HG03064 (cell line): ENCODE measurements around the gene RASAL1.

Experiments
- ATAC-seq: cut with Tn5 transposase; IDR thresholded peaks from one replicate; pipeline ENCODE4 v1.9.1; 2021; ENCODE audit warnings: low read depth; ENCODE audit not compliant: unreplicated experiment

Gene RASAL1

GRCh38 chr12:113099364-113099763 is 36.2 kb downstream of the RASAL1 start:
- ATAC-seq, result no peak

DNA sequence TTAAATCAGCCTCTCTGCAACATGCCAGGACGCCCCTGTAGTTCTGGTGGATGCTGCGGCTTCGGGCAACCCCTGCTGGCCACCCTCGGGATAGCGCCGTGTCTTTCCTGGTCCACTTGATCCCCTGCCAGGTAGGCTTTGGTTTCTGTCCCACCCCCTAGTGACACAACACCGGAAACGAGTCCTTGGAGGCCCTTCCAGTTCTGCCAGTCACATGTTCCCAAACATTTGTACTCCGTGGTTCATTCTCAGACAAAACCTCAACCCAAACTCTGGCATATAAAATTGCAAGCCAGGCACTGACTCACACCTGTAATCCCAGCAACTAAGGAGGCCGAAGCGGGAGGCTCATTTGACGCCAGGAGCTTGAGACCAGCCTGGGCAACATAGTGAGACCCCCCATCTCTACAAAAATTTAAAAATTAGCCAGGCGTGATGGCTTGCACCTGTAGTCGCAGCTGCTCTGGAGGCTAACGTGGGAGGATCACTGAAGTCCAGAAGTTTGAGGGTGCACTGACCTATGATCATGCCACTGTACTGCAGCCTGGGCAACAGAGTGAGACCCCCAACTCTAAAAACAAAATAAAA is 37.0 kb downstream of the RASAL1 start:
- ATAC-seq, result no peak

DNA sequence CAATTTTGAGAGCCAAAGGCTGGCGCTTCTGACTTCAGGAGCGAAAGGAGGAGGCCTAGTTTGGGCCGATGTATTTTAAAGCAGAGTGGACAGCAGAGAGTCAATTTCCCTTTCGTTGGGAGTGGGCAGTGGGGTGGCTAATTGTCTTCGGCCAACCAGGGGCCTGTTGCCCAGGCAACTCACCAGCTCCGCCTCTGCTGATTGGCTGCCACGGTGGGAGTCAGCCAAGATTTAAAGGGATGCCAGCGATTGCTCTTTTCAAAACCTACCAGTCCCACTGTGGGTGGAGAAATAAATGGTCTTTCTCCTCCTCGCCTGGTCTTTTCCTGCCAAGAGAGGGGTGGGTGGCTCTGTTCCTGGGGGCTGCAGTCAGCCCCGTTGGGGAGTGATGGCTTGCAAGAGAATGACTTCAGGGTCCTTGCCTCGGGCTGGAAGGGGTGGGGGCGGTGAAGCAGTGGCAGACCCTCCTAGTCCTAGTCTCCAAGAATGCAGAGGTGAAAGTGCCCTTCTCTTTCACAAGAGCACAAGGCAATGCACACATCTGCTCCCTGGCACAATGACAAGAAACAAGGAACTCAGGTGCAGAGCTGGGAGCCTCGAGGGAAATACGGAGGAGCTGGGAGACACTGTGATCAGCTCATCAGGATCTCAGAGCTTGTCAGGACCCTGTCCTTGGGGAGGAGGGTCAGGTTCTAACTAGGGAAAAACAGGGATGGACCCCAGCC is 37.7 kb downstream of the RASAL1 start:
- ATAC-seq, result no peak

GRCh38 chr12:113096675-113097461 is 38.7 kb downstream of the RASAL1 start:
- ATAC-seq, result no peak

DNA sequence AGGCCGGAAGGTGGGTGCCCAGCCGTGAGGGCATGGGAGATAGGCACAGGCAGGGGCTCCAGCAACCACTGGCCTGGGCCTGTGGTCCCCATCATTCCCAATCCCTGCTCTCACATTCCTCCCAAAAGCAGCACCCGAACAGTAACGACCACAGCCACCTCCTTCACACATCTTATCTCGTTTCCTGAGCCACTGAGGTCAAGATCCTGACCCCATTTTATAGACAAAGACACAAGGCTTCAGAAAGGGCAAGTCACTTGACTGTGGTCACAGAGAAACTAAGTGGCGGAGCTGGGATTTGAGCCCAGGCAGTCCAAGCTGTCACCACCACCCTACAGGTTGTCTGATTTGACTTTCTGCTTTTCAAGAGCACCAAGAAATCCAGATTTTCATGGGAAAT is 40.2 kb downstream of the RASAL1 start:
- ATAC-seq, result no peak

- no peak for ATAC-seq
Measured at GRCh38 chr12:113094738-113095137, 40.8 kb downstream of the RASAL1 start.

DNA sequence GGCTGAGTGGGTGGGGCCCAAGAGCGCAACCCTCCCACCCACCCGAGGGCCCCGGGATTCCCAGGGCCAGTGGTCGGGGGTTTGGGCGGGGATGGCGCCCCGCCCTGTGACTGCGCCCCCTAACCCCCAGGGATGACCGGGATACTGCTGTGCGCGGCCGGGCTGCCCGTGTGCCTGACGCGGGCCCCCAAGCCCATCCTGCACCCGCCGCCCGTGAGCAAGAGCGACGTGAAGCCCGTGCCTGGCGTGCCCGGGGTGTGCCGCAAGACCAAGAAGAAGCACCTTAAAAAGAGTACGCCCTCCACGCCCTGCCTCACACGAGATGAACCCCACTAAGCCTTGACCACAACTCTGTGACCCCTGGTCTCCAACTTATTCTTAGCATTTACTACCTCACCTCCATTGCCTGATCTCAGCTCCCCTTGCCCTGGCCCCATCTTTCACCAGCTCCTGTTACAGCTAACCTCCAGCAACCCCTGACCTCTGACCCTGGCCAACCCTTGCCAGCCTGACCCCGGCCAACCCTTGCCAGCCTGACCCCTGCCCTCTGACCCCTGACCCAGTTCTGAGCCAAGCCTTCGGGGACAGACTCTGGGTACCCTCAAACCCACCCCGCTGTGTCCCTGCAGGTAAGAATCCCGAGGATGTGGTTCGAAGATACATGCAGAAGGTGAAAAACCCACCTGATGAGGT is 42.0 kb downstream of the RASAL1 start:
- ATAC-seq, result no peak

GRCh38 chr12:113092607-113093408 is 42.8 kb downstream of the RASAL1 start:
- ATAC-seq, result no peak

GRCh38 chr12:113091506-113091905 is 44.1 kb downstream of the RASAL1 start:
- ATAC-seq, result no peak

DNA sequence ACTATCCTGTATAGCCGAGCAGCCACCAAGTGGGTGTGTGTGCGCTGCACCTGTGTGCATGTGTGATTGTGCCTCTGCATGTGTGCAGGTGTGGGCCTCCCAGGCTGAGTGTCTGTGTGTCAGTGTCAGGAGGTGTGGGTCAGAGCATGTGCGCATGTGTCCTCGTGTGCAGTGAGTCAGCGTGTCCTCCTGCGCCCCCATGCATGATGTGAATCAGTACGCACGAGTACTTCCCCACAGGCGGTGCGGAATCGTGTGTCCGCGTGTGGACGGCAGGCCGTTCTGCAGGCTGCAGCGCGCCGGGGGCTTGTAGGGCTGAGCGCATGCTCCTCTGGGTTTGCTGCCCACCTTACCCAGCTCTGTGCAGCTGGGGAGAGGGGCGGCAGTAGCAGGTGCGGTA is 44.8 kb downstream of the RASAL1 start:
- ATAC-seq, result no peak

- no peak for ATAC-seq
Measured at GRCh38 chr12:113089839-113090238, 45.7 kb downstream of the RASAL1 start.

DNA sequence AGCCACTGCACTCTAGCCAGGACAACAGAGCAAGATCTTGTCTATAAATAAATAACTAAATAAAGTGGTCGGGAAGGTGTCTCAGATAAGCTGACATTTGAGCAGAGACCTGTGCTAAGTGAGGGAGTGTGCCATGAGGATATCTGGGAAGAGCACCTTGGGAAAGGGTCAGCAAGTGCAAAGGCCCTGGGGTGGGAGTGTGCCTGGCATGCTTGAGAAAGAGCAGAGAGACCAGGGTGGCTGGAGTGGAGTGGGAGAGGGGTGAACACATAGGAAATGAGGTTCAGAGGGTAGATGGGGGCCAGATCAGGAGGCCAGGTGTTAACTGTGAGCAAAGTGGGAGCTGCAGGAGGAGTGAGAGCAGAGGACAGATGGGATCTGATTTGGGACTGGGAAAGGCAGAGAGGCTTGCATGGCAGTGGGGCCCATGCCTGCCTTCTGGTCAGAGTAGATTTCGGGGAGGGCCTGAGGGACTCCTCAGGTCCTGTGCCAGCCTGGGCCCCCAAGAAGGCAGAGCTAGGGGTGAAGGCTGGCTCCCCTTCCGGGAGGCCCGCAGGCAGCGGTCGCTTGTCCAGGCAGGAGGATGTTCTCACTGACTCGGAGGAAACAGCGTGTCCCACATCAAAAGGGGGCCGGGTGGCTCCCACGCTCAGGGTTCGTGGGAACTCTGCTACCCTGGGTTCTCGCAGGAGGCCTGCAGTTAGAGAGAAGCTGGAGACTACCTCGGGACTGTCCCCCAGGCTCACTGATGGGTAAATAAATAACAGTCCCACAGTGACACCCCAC is 46.4 kb downstream of the RASAL1 start:
- no peak for ATAC-seq

GRCh38 chr12:113088037-113088436 is 47.5 kb downstream of the RASAL1 start:
- no peak for ATAC-seq

DNA sequence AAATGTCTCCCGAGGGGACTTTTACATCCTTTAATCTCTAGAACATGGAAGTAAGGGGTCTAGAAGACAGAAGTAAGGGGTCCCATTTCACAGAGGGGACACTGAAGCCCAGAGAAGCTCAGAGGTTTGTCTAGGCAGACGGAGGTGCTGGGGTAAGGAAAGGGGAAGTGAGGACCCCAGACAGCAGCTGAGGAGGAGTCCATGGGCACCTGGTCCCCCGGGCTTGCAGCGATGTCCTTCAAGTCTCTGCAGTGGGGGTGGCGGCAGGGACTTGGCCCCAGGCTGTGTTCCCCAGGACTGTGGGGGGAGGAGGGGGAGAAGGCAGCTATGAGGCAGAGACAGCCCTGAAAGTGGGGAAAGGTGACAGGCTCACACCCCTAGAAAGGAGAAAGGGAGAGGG is 48.4 kb downstream of the RASAL1 start:
- ATAC-seq, result no peak

DNA sequence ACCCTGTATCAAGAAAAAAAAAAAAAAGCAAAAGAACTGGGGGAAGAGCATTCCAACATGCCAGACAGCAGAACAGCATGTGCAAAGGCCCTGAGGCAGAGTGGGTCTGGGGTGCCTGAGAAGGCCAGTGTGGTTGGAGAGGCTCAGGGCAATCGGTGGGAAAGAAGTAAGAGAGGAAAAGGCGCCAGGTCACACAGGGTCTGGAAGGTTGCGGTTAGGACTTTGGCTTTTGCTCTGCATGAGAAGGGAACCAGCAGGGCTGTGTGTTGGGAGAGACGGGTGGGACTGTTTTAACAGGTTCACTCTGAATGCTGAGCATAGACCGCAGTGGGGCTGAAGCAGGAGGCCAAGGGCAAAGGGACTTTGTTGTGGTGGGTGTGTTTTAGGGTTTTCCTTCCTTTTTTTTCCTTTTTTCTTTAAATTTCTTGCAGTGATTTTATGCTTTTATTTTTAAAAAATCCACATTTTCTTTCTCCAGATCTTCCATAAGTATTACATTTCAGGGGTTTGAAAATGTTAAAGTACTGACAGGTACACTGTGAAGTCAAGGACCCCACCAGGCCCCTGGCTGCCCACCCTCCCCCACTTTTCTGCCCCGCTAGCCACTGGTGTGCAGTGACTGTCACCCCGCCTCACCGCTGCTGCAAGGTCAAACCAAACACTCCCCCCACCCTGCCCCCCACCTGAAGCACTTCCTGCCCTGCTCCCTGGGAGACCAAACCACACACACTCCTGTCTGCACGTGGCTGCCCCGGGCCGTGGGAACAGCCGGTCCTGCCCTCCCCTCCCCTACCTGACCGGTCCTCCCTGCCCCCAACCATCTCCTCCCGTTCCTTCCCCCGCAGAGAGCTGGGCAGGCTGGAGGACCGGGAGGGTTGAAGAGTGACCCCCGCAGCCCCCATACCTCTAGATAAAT is 49.1 kb downstream of the RASAL1 start:
- ATAC-seq, result no peak

- ATAC-seq, result no peak
Measured at GRCh38 chr12:113083863-113084435, 51.6 kb downstream of the RASAL1 start.

GRCh38 chr12:113082486-113083148 is 52.9 kb downstream of the RASAL1 start:
- peak; percentile 68 for ATAC-seq

DNA sequence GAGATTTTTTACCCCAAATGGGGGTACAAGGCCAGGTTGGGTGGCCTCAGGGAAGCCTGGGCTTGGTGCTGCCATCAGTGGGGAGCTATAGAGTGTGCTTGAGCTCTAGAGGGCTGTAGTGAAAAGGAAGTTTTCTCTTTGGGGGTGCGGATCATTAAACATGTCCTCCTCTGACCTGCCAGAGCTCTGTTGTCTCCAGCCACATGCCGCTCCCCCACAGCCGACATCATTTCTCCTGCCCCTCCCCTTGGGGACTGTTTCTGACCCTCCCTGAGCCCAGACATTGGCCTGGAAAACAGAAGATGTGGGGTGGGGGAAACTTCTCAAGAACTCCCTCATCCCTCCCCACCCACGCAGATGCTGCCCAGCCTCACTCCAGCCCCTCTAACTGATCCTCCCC is 53.7 kb downstream of the RASAL1 start:
- no peak for ATAC-seq
